HCT116 (cell line): ENCODE data around the gene FOXP1. TPM values are rescaled to one million over a fixed set of nuclear protein-coding genes. Genes with fewer than 3 reads are reported as not detected.

Experiments used
- ATAC-seq: fragments of 200-7000 bp; cut with Tn5 transposase; 2 replicates; pipeline ENCODE4 v1.9.1; 2020; ENCODE audit warnings: mild to moderate bottlenecking, moderate library complexity
- BruUV-seq: library from RNA; stranded (reverse); fragments of 400-500 nt; replicated peaks from 2 replicates; lab custom pipeline; 2021; lab: Mats Ljungman, UMichigan
- CTCF ChIA-PET: fragments of 300-600 bp; sonication (Branson Sonifier 250); formaldehyde crosslinking; loops from one replicate; lab custom pipeline; 2021; ENCODE audit warnings: antibody characterized with exemption; lab: Charles Lee
- POLR2A ChIA-PET: fragments of 300-600, 350-600 bp; sonication (Branson Sonifier 250); formaldehyde crosslinking; loops from one replicate; lab custom pipeline; 2021; ENCODE audit warnings: antibody characterized with exemption; lab: Charles Lee
- RAD21 ChIA-PET, 2 experiments: fragments of 300-600 bp; sonication (Branson Sonifier 250); formaldehyde crosslinking; loops; one replicate each; lab custom pipeline; 2023; ENCODE audit warnings: low total read pairs in 2 of 2; ENCODE audit not compliant: uncharacterized antibody in 2 of 2, unreplicated experiment in 2 of 2, low non-redundant PET in 1 of 2; lab: Charles Lee
- DNase-seq: peaks from one replicate; pipeline ENCODE4 v3.0.0-alpha.2; 2010; ENCODE audit warnings: low read depth, low spot score
- H2AFZ ChIP-seq: fragments of 200-600 bp; shearing (Covaris generic), sonication (generic); 2 replicates; pipeline ENCODE4 v1.6.1; 2017; ENCODE audit warnings: low read depth, mixed run types, mixed read lengths, antibody characterized with exemption, low read length; ENCODE audit not compliant: poor library complexity, severe bottlenecking
- H3K27ac ChIP-seq: 2 replicates; pipeline ENCODE4 v1.5.1; 2012; ENCODE audit warnings: low read depth, low read length
- H3K27me3 ChIP-seq: fragments of 200-600 bp; sonication (generic); 2 replicates; pipeline ENCODE4 v1.6.1; 2016; ENCODE audit warnings: mixed run types, low read length, mixed read lengths; ENCODE audit not compliant: insufficient read depth
- H3K36me3 ChIP-seq, 2 experiments: fragments of 200-500 bp in 1 of 2; fragments of 200-600 bp in 1 of 2; sonication (Bioruptor generic) in 1 of 2; sonication (generic) in 1 of 2; 2 replicates each; pipeline versions ENCODE4 v1.5.1 to v1.6.1; 2014 to 2016; ENCODE audit warnings: low read length in 2 of 2, inconsistent platforms in 1 of 2, mixed read lengths in 1 of 2, mixed run types in 1 of 2; ENCODE audit not compliant: insufficient read depth in 2 of 2, control insufficient read depth in 1 of 2
- H3K4me1 ChIP-seq, 2 experiments: fragments of 200-600 bp in 1 of 2; sonication (generic) in 1 of 2; 2 replicates each; pipeline versions ENCODE4 v1.5.1 to v1.6.1; 2012 to 2017; ENCODE audit warnings: low read length in 2 of 2, inconsistent platforms in 1 of 2, mild to moderate bottlenecking in 1 of 2, mixed read lengths in 1 of 2, mixed run types in 1 of 2, moderate library complexity in 1 of 2; ENCODE audit not compliant: insufficient read depth in 2 of 2, control insufficient read depth in 1 of 2
- H3K4me2 ChIP-seq: fragments of 200-600 bp; sonication (generic); 2 replicates; pipeline ENCODE4 v1.6.1; 2017; ENCODE audit warnings: mixed run types, low read length, mixed read lengths
- H3K4me3 ChIP-seq, 2 experiments: fragments of 200-600 bp in 1 of 2; sonication (generic) in 1 of 2; replicated peaks in 1 of 2; 2 replicates each; pipeline ENCODE4 v1.5.1; 2011 to 2016; ENCODE audit warnings: low read length in 2 of 2, control low read depth in 1 of 2, low read depth in 1 of 2, mild to moderate bottlenecking in 1 of 2, mixed read lengths in 1 of 2, mixed run types in 1 of 2
- H3K79me2 ChIP-seq: fragments of 200-600 bp; sonication (generic); 2 replicates; pipeline ENCODE4 v1.6.1; 2017; ENCODE audit warnings: mild to moderate bottlenecking, mixed run types, low read length, moderate library complexity, mixed read lengths; ENCODE audit not compliant: insufficient read depth
- H3K9ac ChIP-seq: fragments of 200-600 bp; sonication (generic); 2 replicates; pipeline ENCODE4 v1.6.1; 2016; ENCODE audit warnings: low read length, mixed read lengths
- H3K9me2 ChIP-seq: fragments of 200-600 bp; sonication (generic), shearing (Covaris generic); 2 replicates; pipeline ENCODE4 v1.6.1; 2017; ENCODE audit warnings: mixed run types, mild to moderate bottlenecking, moderate library complexity; ENCODE audit not compliant: insufficient read depth
- H3K9me3 ChIP-seq, 2 experiments: fragments of 200-500 bp in 1 of 2; fragments of 200-600 bp in 1 of 2; sonication (Bioruptor generic) in 1 of 2; sonication (generic) in 1 of 2; 2 replicates each; pipeline ENCODE4 v1.6.1; 2014 to 2017; ENCODE audit warnings: low read length in 2 of 2, mixed read lengths in 2 of 2, inconsistent platforms in 1 of 2, low read depth in 1 of 2, mild to moderate bottlenecking in 1 of 2, mixed run types in 1 of 2, moderate library complexity in 1 of 2; ENCODE audit not compliant: control insufficient read depth in 1 of 2, insufficient read depth in 1 of 2
- H4K20me1 ChIP-seq: fragments of 200-600 bp; sonication (generic), shearing (Covaris generic); 2 replicates; pipeline ENCODE4 v1.6.1; 2017; ENCODE audit warnings: mixed run types, mild to moderate bottlenecking, moderate library complexity; ENCODE audit not compliant: insufficient read depth
- CEBPB ChIP-seq: IDR thresholded peaks from 2 replicates; pipeline ENCODE4 v1.6.1; 2012; ENCODE audit warnings: low read depth
- CTCF ChIP-seq, 3 experiments: fragments of 200-600 bp in 1 of 3; sonication (generic) in 1 of 3; IDR thresholded peaks in 2 of 3; conservative IDR thresholded peaks in 1 of 3; 2 replicates each; pipeline ENCODE4 v1.5.1; 2012 to 2017; ENCODE audit warnings: low read depth in 2 of 3, low read length in 2 of 3, antibody characterized with exemption in 1 of 3, borderline replicate concordance in 1 of 3, control low read depth in 1 of 3, mild to moderate bottlenecking in 1 of 3, mixed read lengths in 1 of 3, mixed run types in 1 of 3, moderate library complexity in 1 of 3; ENCODE audit not compliant: insufficient read depth in 1 of 3
- ZNF274 ChIP-seq: fragments of 200-500 bp; sonication (Bioruptor generic); IDR thresholded peaks from 2 replicates; pipeline ENCODE4 v1.6.1; 2014; ENCODE audit warnings: mild to moderate bottlenecking, low read depth, low read length, inconsistent platforms
- intact Hi-C: fragments of 100-400 bp; cut with micrococcal nuclease; formaldehyde crosslinking; loops from 2 replicates; pipeline ENCODE4 v1.10.0; 2022
- total RNA-seq: library from RNA; stranded (reverse); gene quantifications from one replicate; pipeline ENCODE4 v1.2.1, GENCODE V29; 2021; ENCODE audit not compliant: unreplicated experiment

FOXP1 gene
- total RNA-seq, 1 experiment from 2014 or later = 11.4 TPM

- no peak for TF ChIP-seq CTCF (IDR thresholded peaks at IDR 0.05 in 2 of 3, conservative IDR thresholded peaks at IDR 0.05 in 1 of 3; ENCODE audit: borderline replicate concordance in 1 of 3, insufficient read depth in 1 of 3, low read depth in 2 of 3, low read length in 2 of 3)
- TF ChIP-seq, all 23 proteins: peak for 0
Measured at GRCh38 chr3:71062952-71063772, 520.4 kb downstream of the FOXP1 start (continued).

GRCh38 chr3:71062037-71062932, 521.2 kb downstream of the FOXP1 start:
- TF ChIP-seq CEBPB (0 out of 2 replicates have a peak, but pooled peaks have one; percentile 15), ZNF274 (no peak)
- DNase-seq (no peak), ATAC-seq (no peak)
- H3K9ac ChIP-seq = no peak overlapping the region
- H3K27ac ChIP-seq = no peak overlapping the region
- H3K9me2 ChIP-seq = no peaks in the 10 kb centered on the region
- no peaks in the 10 kb centered on the region for H3K79me2 ChIP-seq
- H3K27me3 ChIP-seq = no peaks in the 10 kb centered on the region
- H3K4me2 ChIP-seq = no peak overlapping the region
- ChIA-PET POLR2A (no interaction called here), RAD21 (no interaction called here), CTCF (no interaction called here)
- H3K4me1 ChIP-seq = no peaks in the 10 kb centered on the region
- no peaks in the 10 kb centered on the region for H4K20me1 ChIP-seq
- intact Hi-C loops = no loop called here
- H2AFZ ChIP-seq = no peak overlapping the region
- H3K36me3 ChIP-seq = no peaks in the 10 kb centered on the region
- no peak overlapping the region for H3K4me3 ChIP-seq
- BruUV-seq = no TSS peak
- no peaks in the 10 kb centered on the region for H3K9me3 ChIP-seq
